Retinal pigment epithelial cell (primary cell): ENCODE measurements around the gene C16orf95.

Experiments used
- DNase-seq: peaks from one replicate; pipeline ENCODE4 v3.0.0-alpha.2; 2010; ENCODE audit warnings: low read depth
- H3K4me3 ChIP-seq: 2 replicates; pipeline ENCODE4 v1.5.1; 2011; ENCODE audit warnings: mild to moderate bottlenecking, low read length, control low read depth, moderate library complexity
- TF ChIP-seq, protein P1 (sequence below): conservative IDR thresholded peaks from 2 replicates; pipeline ENCODE4 v1.5.1; 2011; ENCODE audit warnings: low read depth, low read length, control low read depth, inconsistent platforms

C16orf95 gene

DNA sequence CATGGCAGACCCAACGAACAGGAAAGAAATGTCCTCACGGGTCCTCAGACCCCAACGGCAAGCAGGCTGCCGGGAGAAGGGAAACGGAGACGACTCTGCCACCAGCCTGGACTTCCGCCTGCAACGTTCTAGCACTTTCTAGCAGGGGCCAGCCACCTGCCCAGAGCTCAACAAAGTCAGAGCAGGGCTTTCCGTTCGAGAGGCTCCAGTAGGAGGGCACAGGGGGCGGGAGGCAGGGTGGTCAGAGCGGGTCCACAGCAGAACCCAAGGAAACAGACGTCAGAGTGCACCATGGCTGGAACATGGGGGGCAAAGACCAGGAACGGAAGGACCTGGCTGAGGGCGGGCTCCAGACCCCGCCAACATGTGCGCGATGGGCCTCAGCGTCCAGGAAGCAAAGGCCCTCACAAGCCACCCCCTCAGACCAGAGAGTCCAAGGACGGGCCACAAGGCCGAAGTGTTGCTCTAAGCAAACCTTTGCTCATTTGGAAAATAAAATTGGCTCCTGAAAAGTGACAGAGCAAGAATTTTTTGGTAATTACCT lies 29.4 kb upstream of the C16orf95 start:
- TF ChIP-seq, protein P1, sequence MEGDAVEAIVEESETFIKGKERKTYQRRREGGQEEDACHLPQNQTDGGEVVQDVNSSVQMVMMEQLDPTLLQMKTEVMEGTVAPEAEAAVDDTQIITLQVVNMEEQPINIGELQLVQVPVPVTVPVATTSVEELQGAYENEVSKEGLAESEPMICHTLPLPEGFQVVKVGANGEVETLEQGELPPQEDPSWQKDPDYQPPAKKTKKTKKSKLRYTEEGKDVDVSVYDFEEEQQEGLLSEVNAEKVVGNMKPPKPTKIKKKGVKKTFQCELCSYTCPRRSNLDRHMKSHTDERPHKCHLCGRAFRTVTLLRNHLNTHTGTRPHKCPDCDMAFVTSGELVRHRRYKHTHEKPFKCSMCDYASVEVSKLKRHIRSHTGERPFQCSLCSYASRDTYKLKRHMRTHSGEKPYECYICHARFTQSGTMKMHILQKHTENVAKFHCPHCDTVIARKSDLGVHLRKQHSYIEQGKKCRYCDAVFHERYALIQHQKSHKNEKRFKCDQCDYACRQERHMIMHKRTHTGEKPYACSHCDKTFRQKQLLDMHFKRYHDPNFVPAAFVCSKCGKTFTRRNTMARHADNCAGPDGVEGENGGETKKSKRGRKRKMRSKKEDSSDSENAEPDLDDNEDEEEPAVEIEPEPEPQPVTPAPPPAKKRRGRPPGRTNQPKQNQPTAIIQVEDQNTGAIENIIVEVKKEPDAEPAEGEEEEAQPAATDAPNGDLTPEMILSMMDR: no peak
- DNase-seq: no peak
- H3K4me3 ChIP-seq: no peak overlapping the region

DNA sequence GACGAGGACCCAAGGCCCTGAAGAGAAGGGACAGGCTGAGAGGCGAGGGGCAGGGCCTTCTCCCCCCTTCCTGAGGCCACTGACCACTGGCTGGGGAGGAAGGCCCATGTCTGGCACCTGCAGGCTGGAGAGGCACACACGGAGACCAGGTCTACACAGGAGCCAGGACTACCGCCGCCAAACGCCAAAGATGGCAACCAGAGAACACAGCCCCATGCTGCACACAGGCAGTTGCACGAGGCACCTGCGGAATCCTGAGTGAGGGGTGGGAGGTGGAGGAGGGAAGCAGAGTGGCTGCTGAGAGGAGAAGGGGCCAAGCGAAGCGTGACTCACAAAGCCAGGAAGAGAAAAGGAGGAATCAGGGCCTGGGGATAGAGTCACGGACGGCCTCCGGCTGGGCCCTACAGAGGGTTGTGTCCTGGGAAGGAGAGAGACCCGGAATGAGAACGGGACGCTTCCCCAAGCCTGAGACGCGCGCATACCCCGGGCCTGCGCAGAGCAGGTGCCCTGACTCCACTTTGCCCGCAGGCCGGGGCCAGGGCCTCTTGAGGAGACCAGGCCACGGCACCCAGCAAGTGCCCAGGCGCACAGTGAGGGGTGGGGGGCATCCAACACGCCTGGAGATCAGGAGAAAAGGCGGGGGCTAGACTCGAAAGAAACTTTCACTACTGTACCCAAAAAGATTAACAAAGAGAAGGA lies 28.7 kb upstream of the C16orf95 start:
- DNase-seq: no peak
- TF ChIP-seq, protein P1: no peak
- no peak overlapping the region for H3K4me3 ChIP-seq

- H3K4me3 ChIP-seq: no peak overlapping the region
- TF ChIP-seq, protein P1: no peak
- no peak for DNase-seq
These were observed 27.9 kb upstream of the C16orf95 start for GRCh38 chr16:87344931-87345631.

GRCh38 chr16:87344165-87344930 lies 27.2 kb upstream of the C16orf95 start:
- H3K4me3 ChIP-seq: no peak overlapping the region
- TF ChIP-seq, protein P1: no peak

GRCh38 chr16:87343753-87344050 lies 26.5 kb upstream of the C16orf95 start:
- DNase-seq: no peak
- no peak overlapping the region for H3K4me3 ChIP-seq
- TF ChIP-seq, protein P1: no peak

More at GRCh38 chr16:87344165-87344930, 27.2 kb upstream of the C16orf95 start:
- DNase-seq: no peak

DNA sequence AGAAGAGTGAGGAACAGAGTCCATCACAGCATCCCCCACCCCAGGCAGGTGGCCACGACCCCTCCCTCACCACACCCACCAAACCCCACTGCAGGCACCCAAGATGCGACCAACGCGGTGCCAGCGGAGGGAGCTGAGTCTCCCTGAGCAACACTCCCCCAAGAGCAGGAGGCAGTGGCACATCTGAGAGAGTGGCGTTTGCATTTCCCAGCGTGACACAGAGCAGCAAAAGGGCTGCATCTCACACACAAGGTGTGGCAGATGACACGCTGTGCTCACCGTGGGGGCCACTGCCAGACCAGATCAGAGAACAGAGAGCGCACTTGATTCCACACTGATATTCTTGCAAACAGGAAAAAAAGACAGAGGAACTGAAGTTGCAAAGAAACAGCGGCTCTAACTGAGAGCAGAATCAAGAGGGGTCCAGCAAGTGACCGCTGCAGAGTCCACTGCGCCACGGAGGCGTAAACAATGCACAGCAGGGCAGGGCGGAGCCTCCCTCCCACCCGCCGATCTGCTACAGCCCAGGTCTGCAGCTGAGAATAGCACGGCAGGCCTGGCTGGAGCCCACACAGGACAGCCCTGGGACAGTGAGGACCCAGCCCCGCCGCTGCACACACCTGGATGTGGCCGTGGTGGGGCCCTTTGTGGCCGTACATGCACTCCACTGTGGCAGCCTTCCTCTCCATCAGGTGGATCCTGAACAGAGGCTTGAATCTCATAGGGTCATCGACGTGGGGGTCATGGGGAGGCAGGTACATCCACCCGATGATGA lies 26.0 kb upstream of the C16orf95 start:
- TF ChIP-seq, protein P1: no peak
- no peak overlapping the region for H3K4me3 ChIP-seq
- no peak for DNase-seq
